ENCODE results near the gene VCAN. TPM values are rescaled to one million over a fixed set of nuclear protein-coding genes. Genes with fewer than 3 reads are reported as not detected.

VCAN gene
- total RNA-seq (100 to 1,000 TPM in 3 of 7 donors, 10 to 100 TPM in 4; 58.4 to 442 (median 90.6) TPM), polyA plus RNA-seq (1 to 10 TPM; 1.8 to 5.4 (median 2.0) TPM)
- long read RNA-seq, donor 1, full-length matches to known transcripts: 10 of 10 reads
- long read RNA-seq, donor 1, partial matches to known transcripts: 0 of 10 reads
- long read RNA-seq, donor 1, other reads (novel, unspliced or antisense): 0 of 10 reads
- long read RNA-seq, donor 2, full-length matches to known transcripts: 5 of 5 reads
- long read RNA-seq, donor 2, partial matches to known transcripts: 0 of 5 reads
- long read RNA-seq, donor 2, other reads (novel, unspliced or antisense): 0 of 5 reads

GRCh38 chr5:83471405-83472212 is at the start of gene VCAN:
TSS of gene VCAN (plus strand) at chr5:83471744. CDS start at chr5:83483519, 11,775 bp downstream.
- peaks cover 0 to 99% (median 80%) of the 10 kb centered on the region in 7 donors for H3K27me3 ChIP-seq (replicated peaks in 1 of 7)
- WGBS, 5 donors: 2 to 6% (median 2%) methylated on average over 39 to 43 of the region's 43 CpGs

DNA sequence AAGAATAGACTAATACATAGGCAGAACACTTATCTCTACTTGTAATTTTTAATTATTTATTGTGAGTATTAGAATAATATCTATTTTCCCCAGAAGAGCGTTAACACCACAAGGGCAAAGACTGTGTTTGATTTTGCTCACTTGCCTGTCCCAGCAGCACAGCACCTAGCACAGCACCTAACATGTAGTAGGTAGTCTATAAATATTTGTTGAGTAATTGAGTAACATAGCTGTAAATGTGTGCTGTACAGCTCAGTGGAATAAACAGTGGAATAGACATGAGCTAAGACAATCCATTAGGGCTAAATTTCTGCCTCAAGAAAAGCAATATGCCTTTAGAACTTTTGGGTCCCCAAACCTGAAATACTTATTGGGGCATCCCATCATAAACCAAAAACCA is 49.3 kb upstream of the VCAN start:
- Histone ChIP-seq H3K4me3 (no peak overlapping the region), H3K4me1 (no peaks in the 10 kb centered on the region), H3K27ac (no peak overlapping the region), H3K9me3 (peaks cover 0 to 9% (median 0%) of the 10 kb centered on the region in 8 donors), H3K36me3 (no peaks in the 10 kb centered on the region), H3K27me3 (replicated peaks in 1 of 7) (no peaks in the 10 kb centered on the region)
- TF ChIP-seq POLR2AphosphoS5 (IDR thresholded peaks at IDR 0.05) (no peak), POLR2A (IDR thresholded peaks at IDR 0.05) (no peak), CTCF (IDR thresholded peaks at IDR 0.05 in 8 of 11, conservative IDR thresholded peaks at IDR 0.05 in 3 of 11) (no peak)
- no peak for DNase-seq
- intact Hi-C loops (cut with DNase I; ENCODE audit: low total_unique reads): no loop called here
- WGBS, 5 donors: 90 to 100% (median 95%) methylated on average over 1 of the region's 1 CpG

More at GRCh38 chr5:83471405-83472212, at the start of gene VCAN:
- DNase-seq: peak; percentile 69
- TF ChIP-seq POLR2AphosphoS5 (IDR thresholded peaks at IDR 0.05) (peak; percentile 41 to 84 (median 67)), POLR2A (IDR thresholded peaks at IDR 0.05) (no peak)
- H3K4me1 ChIP-seq: peaks cover 18 to 45% (median 41%) of the 10 kb centered on the region in 6 donors
- intact Hi-C loops (cut with DNase I; ENCODE audit: low total_unique reads): no loop called here
- H3K27ac ChIP-seq: peak within 1 kb of the TSS in 4 of 8 donors; percentile 20 to 72 (median 65)
- H3K36me3 ChIP-seq: no peaks in the 10 kb centered on the region
- H3K9me3 ChIP-seq: no peaks in the 10 kb centered on the region
- peak within 1 kb of the TSS in 7 of 8 donors; percentile 32 to 68 (median 45) for H3K4me3 ChIP-seq

- TF ChIP-seq CTCF (IDR thresholded peaks at IDR 0.05 in 8 of 11, conservative IDR thresholded peaks at IDR 0.05 in 3 of 11) (no peak), POLR2A (IDR thresholded peaks at IDR 0.05) (no peak), POLR2AphosphoS5 (IDR thresholded peaks at IDR 0.05) (no peak)
- H3K4me3 ChIP-seq: no peak overlapping the region
- 79 to 100% (median 82%) methylated on average over 1 of the region's 1 CpG for WGBS, 5 donors
- H3K4me1 ChIP-seq: peaks cover 0 to 4% (median 0%) of the 10 kb centered on the region in 6 donors
- no peaks in the 10 kb centered on the region for H3K36me3 ChIP-seq
- no peak overlapping the region for H3K27ac ChIP-seq
- no peaks in the 10 kb centered on the region for H3K9me3 ChIP-seq
- intact Hi-C loops (cut with DNase I; ENCODE audit: low total_unique reads): no loop called here
- DNase-seq: no peak
- no peaks in the 10 kb centered on the region for H3K27me3 ChIP-seq (replicated peaks in 1 of 7)
These were observed 44.7 kb upstream of the VCAN start for GRCh38 chr5:83426855-83427254.

DNA sequence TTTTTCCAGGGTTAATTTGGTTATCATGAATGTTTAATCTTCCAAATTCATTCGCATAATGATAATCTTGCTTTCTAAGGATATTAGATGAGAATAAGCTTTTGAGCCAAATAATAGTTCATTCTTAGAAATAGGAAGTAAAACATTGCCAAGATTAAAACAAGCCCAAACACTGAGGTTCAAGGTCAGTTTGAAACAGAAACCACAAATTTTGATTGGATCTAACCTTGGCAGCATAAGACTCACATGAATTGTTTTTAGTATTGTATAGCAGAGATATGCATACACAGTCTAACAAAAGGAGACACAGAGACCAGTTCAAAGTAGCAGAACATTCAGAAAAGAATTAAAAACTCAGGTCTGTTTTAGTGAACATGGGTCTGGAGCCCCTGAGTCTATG is 43.4 kb upstream of the VCAN start:
- intact Hi-C loops (cut with DNase I; ENCODE audit: low total_unique reads): no loop called here
- H3K4me3 ChIP-seq: no peak overlapping the region
- H3K27me3 ChIP-seq (replicated peaks in 1 of 7): no peaks in the 10 kb centered on the region
- 55 to 90% (median 81%) methylated on average over 1 of the region's 1 CpG for WGBS, 5 donors
- H3K9me3 ChIP-seq: no peaks in the 10 kb centered on the region
- H3K4me1 ChIP-seq: peaks cover 0 to 4% (median 0%) of the 10 kb centered on the region in 6 donors
- DNase-seq: no peak
- no peak for TF ChIP-seq CTCF (IDR thresholded peaks at IDR 0.05 in 8 of 11, conservative IDR thresholded peaks at IDR 0.05 in 3 of 11)
- TF ChIP-seq POLR2A (IDR thresholded peaks at IDR 0.05): no peak
- TF ChIP-seq POLR2AphosphoS5 (IDR thresholded peaks at IDR 0.05): no peak
- H3K27ac ChIP-seq: no peak overlapping the region
- no peaks in the 10 kb centered on the region for H3K36me3 ChIP-seq

Measured in spleen (tissue), 13 donors.